ENCODE results near the gene EMD.

DNA sequence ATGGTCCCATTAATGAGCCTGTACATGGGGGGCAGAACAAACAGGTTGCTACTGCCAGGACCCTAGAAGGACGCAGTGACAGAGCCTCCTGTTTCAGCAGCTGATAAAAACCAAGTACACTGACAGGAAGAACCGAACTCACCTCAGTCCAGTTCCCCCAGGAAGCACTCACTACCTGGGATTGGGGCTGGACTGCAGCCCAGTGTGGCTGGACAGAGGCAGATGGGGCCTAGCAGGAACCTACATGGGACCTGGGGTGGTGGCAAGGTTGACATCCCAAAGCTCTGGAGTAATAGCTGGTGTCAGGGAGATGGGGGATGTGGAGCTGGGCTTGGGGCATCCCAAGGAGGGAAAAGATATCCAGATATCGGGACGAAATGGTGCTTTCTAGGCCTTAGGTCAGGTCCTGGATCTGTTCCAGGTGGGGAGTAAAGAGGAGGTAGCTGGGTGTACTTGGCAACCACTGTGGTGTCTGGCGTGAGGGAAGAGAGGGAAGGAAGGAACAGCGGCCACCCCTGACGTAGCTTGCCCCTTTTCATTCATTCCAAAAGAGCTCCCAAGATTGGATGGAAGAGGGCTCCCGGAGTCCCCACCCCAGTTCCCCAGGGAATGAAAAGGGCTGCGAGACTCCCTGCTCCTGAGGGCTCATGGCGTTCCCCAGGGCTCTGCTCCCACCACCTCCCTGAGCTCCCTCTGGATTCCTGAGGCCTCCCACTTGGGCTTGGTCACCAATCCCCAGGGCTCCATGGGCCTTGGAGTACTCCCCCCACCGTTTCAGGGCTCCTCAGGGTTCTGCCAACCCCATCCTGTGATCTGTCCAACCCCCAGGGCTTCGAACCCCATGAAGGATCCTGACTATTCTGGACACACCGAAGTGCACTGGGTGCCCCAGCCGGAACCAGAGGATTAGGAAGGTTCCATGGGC is 4.5 kb downstream of the EMD start:
- TF ChIP-seq, protein P1, sequence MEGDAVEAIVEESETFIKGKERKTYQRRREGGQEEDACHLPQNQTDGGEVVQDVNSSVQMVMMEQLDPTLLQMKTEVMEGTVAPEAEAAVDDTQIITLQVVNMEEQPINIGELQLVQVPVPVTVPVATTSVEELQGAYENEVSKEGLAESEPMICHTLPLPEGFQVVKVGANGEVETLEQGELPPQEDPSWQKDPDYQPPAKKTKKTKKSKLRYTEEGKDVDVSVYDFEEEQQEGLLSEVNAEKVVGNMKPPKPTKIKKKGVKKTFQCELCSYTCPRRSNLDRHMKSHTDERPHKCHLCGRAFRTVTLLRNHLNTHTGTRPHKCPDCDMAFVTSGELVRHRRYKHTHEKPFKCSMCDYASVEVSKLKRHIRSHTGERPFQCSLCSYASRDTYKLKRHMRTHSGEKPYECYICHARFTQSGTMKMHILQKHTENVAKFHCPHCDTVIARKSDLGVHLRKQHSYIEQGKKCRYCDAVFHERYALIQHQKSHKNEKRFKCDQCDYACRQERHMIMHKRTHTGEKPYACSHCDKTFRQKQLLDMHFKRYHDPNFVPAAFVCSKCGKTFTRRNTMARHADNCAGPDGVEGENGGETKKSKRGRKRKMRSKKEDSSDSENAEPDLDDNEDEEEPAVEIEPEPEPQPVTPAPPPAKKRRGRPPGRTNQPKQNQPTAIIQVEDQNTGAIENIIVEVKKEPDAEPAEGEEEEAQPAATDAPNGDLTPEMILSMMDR (IDR thresholded peaks at IDR 0.05), result no peak
- TF ChIP-seq POLR2A (IDR thresholded peaks at IDR 0.05), result no peak
